ENCODE measurements around the gene RANBP6. TPM values are rescaled to one million over a fixed set of nuclear protein-coding genes. Genes with fewer than 3 reads are reported as not detected.

The RANBP6 gene
- total RNA-seq, 1 experiment from 2014 or later: 21.0 TPM

GRCh38 chr9:6049798-6050197 is 34.4 kb upstream of the RANBP6 start:
- Histone ChIP-seq H3K36me3 (ENCODE audit: insufficient read depth, low read length) (no peaks in the 10 kb centered on the region), H3K27ac (ENCODE audit: low read length) (no peak overlapping the region), H4K20me1 (ENCODE audit: insufficient read depth, low read depth, low read length) (no peaks in the 10 kb centered on the region), H3K4me2 (ENCODE audit: low read depth, low read length, poor library complexity, severe bottlenecking) (no peak overlapping the region), H3K9ac (ENCODE audit: low read length) (no peak overlapping the region), H3K4me1 (ENCODE audit: low read length) (peaks cover 53% of the 10 kb centered on the region), H3K79me2 (ENCODE audit: low read length) (no peaks in the 10 kb centered on the region), H3K9me2 (replicated peaks; ENCODE audit: insufficient read depth, low read length) (no peaks in the 10 kb centered on the region), H2AFZ (ENCODE audit: low read length) (peak overlapping the region; percentile 23; the same call in 1 of the 2 replicates), H3K4me3 (ENCODE audit: low read length) (no peak overlapping the region), H3K27me3 (ENCODE audit: low read length) (no peaks in the 10 kb centered on the region), H3K9me3 (ENCODE audit: low read length) (no peaks in the 10 kb centered on the region)
- DNase-seq: peak; percentile 91

- Histone ChIP-seq H3K9me2 (replicated peaks; ENCODE audit: insufficient read depth, low read length) (no peaks in the 10 kb centered on the region), H3K27ac (ENCODE audit: low read length) (no peak overlapping the region), H3K4me2 (ENCODE audit: low read depth, low read length, poor library complexity, severe bottlenecking) (no peak overlapping the region), H3K9ac (ENCODE audit: low read length) (no peak overlapping the region), H2AFZ (ENCODE audit: low read length) (no peak overlapping the region), H4K20me1 (ENCODE audit: insufficient read depth, low read depth, low read length) (no peaks in the 10 kb centered on the region), H3K36me3 (ENCODE audit: insufficient read depth, low read length) (no peaks in the 10 kb centered on the region), H3K9me3 (ENCODE audit: low read length) (no peaks in the 10 kb centered on the region), H3K4me3 (ENCODE audit: low read length) (no peak overlapping the region), H3K4me1 (ENCODE audit: low read length) (peaks cover 40% of the 10 kb centered on the region), H3K27me3 (ENCODE audit: low read length) (no peaks in the 10 kb centered on the region), H3K79me2 (ENCODE audit: low read length) (no peaks in the 10 kb centered on the region)
- DNase-seq: no peak
Observed at GRCh38 chr9:6048039-6048438, 32.6 kb upstream of the RANBP6 start.

GRCh38 chr9:6047020-6047419 is 31.6 kb upstream of the RANBP6 start:
- Histone ChIP-seq H3K27me3 (ENCODE audit: low read length) (no peaks in the 10 kb centered on the region), H3K79me2 (ENCODE audit: low read length) (no peaks in the 10 kb centered on the region), H2AFZ (ENCODE audit: low read length) (no peak overlapping the region), H3K36me3 (ENCODE audit: insufficient read depth, low read length) (no peaks in the 10 kb centered on the region), H3K9ac (ENCODE audit: low read length) (no peak overlapping the region), H3K9me3 (ENCODE audit: low read length) (no peaks in the 10 kb centered on the region), H3K4me2 (ENCODE audit: low read depth, low read length, poor library complexity, severe bottlenecking) (no peak overlapping the region), H4K20me1 (ENCODE audit: insufficient read depth, low read depth, low read length) (no peaks in the 10 kb centered on the region), H3K4me3 (ENCODE audit: low read length) (no peak overlapping the region), H3K9me2 (replicated peaks; ENCODE audit: insufficient read depth, low read length) (no peaks in the 10 kb centered on the region), H3K27ac (ENCODE audit: low read length) (no peak overlapping the region), H3K4me1 (ENCODE audit: low read length) (peaks cover 34% of the 10 kb centered on the region)
- DNase-seq: no peak

GRCh38 chr9:6045364-6045763 is 29.9 kb upstream of the RANBP6 start:
- H3K4me1 ChIP-seq (ENCODE audit: low read length): peaks cover 19% of the 10 kb centered on the region

GRCh38 chr9:6040077-6040476 is 24.7 kb upstream of the RANBP6 start:
- no peaks in the 10 kb centered on the region for H3K9me2 ChIP-seq (replicated peaks; ENCODE audit: insufficient read depth, low read length)
- no peaks in the 10 kb centered on the region for H3K79me2 ChIP-seq (ENCODE audit: low read length)
- H3K36me3 ChIP-seq (ENCODE audit: insufficient read depth, low read length): no peaks in the 10 kb centered on the region
- H3K27me3 ChIP-seq (ENCODE audit: low read length): peaks cover 2% of the 10 kb centered on the region; the same call in 1 of the 2 replicates
- no peak overlapping the region for H3K27ac ChIP-seq (ENCODE audit: low read length)
- DNase-seq: no peak
- H2AFZ ChIP-seq (ENCODE audit: low read length): no peak overlapping the region
- no peak overlapping the region for H3K9ac ChIP-seq (ENCODE audit: low read length)
- no peaks in the 10 kb centered on the region for H4K20me1 ChIP-seq (ENCODE audit: insufficient read depth, low read depth, low read length)
- H3K4me2 ChIP-seq (ENCODE audit: low read depth, low read length, poor library complexity, severe bottlenecking): no peak overlapping the region
- H3K9me3 ChIP-seq (ENCODE audit: low read length): no peaks in the 10 kb centered on the region
- peaks cover 10% of the 10 kb centered on the region for H3K4me1 ChIP-seq (ENCODE audit: low read length)
- H3K4me3 ChIP-seq (ENCODE audit: low read length): no peak overlapping the region

More at GRCh38 chr9:6045364-6045763, 29.9 kb upstream of the RANBP6 start:
- Histone ChIP-seq H3K79me2 (ENCODE audit: low read length) (no peaks in the 10 kb centered on the region), H3K9ac (ENCODE audit: low read length) (no peak overlapping the region), H2AFZ (ENCODE audit: low read length) (no peak overlapping the region), H4K20me1 (ENCODE audit: insufficient read depth, low read depth, low read length) (no peaks in the 10 kb centered on the region), H3K27me3 (ENCODE audit: low read length) (no peaks in the 10 kb centered on the region), H3K9me3 (ENCODE audit: low read length) (no peaks in the 10 kb centered on the region), H3K9me2 (replicated peaks; ENCODE audit: insufficient read depth, low read length) (no peaks in the 10 kb centered on the region), H3K4me2 (ENCODE audit: low read depth, low read length, poor library complexity, severe bottlenecking) (no peak overlapping the region), H3K4me3 (ENCODE audit: low read length) (no peak overlapping the region), H3K36me3 (ENCODE audit: insufficient read depth, low read length) (no peaks in the 10 kb centered on the region), H3K27ac (ENCODE audit: low read length) (no peak overlapping the region)
- DNase-seq: no peak

GRCh38 chr9:6036391-6036790 is 21.0 kb upstream of the RANBP6 start:
- H3K27me3 ChIP-seq (ENCODE audit: low read length): peaks cover 2% of the 10 kb centered on the region; the same call in 1 of the 2 replicates
- H3K36me3 ChIP-seq (ENCODE audit: insufficient read depth, low read length): no peaks in the 10 kb centered on the region
- H3K79me2 ChIP-seq (ENCODE audit: low read length): no peaks in the 10 kb centered on the region
- no peaks in the 10 kb centered on the region for H4K20me1 ChIP-seq (ENCODE audit: insufficient read depth, low read depth, low read length)
- H2AFZ ChIP-seq (ENCODE audit: low read length): no peak overlapping the region
- peaks cover 10% of the 10 kb centered on the region for H3K4me1 ChIP-seq (ENCODE audit: low read length)
- no peak overlapping the region for H3K9ac ChIP-seq (ENCODE audit: low read length)
- DNase-seq: no peak
- H3K4me3 ChIP-seq (ENCODE audit: low read length): no peak overlapping the region
- no peaks in the 10 kb centered on the region for H3K9me3 ChIP-seq (ENCODE audit: low read length)
- no peaks in the 10 kb centered on the region for H3K9me2 ChIP-seq (replicated peaks; ENCODE audit: insufficient read depth, low read length)
- H3K27ac ChIP-seq (ENCODE audit: low read length): no peak overlapping the region
- H3K4me2 ChIP-seq (ENCODE audit: low read depth, low read length, poor library complexity, severe bottlenecking): no peak overlapping the region

GRCh38 chr9:6034954-6035353 is 19.5 kb upstream of the RANBP6 start:
- H3K27me3 ChIP-seq (ENCODE audit: low read length): peaks cover 2% of the 10 kb centered on the region; the same call in 1 of the 2 replicates
- H3K79me2 ChIP-seq (ENCODE audit: low read length): no peaks in the 10 kb centered on the region
- H3K27ac ChIP-seq (ENCODE audit: low read length): no peak overlapping the region
- DNase-seq: no peak
- no peak overlapping the region for H3K4me2 ChIP-seq (ENCODE audit: low read depth, low read length, poor library complexity, severe bottlenecking)
- H3K9me3 ChIP-seq (ENCODE audit: low read length): no peaks in the 10 kb centered on the region
- no peak overlapping the region for H3K4me3 ChIP-seq (ENCODE audit: low read length)
- H3K9ac ChIP-seq (ENCODE audit: low read length): no peak overlapping the region
- no peaks in the 10 kb centered on the region for H3K36me3 ChIP-seq (ENCODE audit: insufficient read depth, low read length)
- no peaks in the 10 kb centered on the region for H3K9me2 ChIP-seq (replicated peaks; ENCODE audit: insufficient read depth, low read length)
- peaks cover 16% of the 10 kb centered on the region for H3K4me1 ChIP-seq (ENCODE audit: low read length)
- no peaks in the 10 kb centered on the region for H4K20me1 ChIP-seq (ENCODE audit: insufficient read depth, low read depth, low read length)
- H2AFZ ChIP-seq (ENCODE audit: low read length): no peak overlapping the region

GRCh38 chr9:6029604-6030274 is 14.3 kb upstream of the RANBP6 start:
- Histone ChIP-seq H3K9me2 (replicated peaks; ENCODE audit: insufficient read depth, low read length) (no peaks in the 10 kb centered on the region), H3K9me3 (ENCODE audit: low read length) (no peaks in the 10 kb centered on the region), H3K27me3 (ENCODE audit: low read length) (no peaks in the 10 kb centered on the region), H3K36me3 (ENCODE audit: insufficient read depth, low read length) (no peaks in the 10 kb centered on the region), H3K4me1 (ENCODE audit: low read length) (peaks cover 6% of the 10 kb centered on the region), H3K79me2 (ENCODE audit: low read length) (no peaks in the 10 kb centered on the region), H4K20me1 (ENCODE audit: insufficient read depth, low read depth, low read length) (no peaks in the 10 kb centered on the region), H3K27ac (ENCODE audit: low read length) (no peak overlapping the region), H2AFZ (ENCODE audit: low read length) (no peak overlapping the region), H3K4me2 (ENCODE audit: low read depth, low read length, poor library complexity, severe bottlenecking) (no peak overlapping the region), H3K9ac (ENCODE audit: low read length) (no peak overlapping the region), H3K4me3 (ENCODE audit: low read length) (no peak overlapping the region)
- DNase-seq: no peak

All from Karpas-422 (cell line).